Subcutaneous adipose tissue (tissue), 4 donors: ENCODE results near the gene PABPN1L. TPM values are rescaled to one million over a fixed set of nuclear protein-coding genes. Genes with fewer than 3 reads are reported as not detected.

Source experiments
- CTCF ChIP-seq: fragments of 450-650 bp; IDR thresholded peaks from one replicate; pipeline ENCODE4 v1.5.1; 2016; ENCODE audit warnings: low read depth, mild to moderate bottlenecking, control low read depth, antibody characterized with exemption, moderate library complexity
- total RNA-seq, 4 donors: library from RNA; depleted of rRNA; stranded (reverse); fragments of >200 nt; gene quantifications; one replicate each; pipeline ENCODE4 v1.1.0, GENCODE V29; 2016

PABPN1L gene
- total RNA-seq, 4 donors from 2014 or later: not detected

- TF ChIP-seq CTCF: no peak
Measured at GRCh38 chr16:88851616-88852015, 14.8 kb downstream of the PABPN1L start.

GRCh38 chr16:88850531-88851199 is 15.8 kb downstream of the PABPN1L start:
- no peak for TF ChIP-seq CTCF

GRCh38 chr16:88848557-88848956 is 17.9 kb downstream of the PABPN1L start:
- TF ChIP-seq CTCF: no peak

GRCh38 chr16:88847654-88848053 is 18.8 kb downstream of the PABPN1L start:
- TF ChIP-seq CTCF: no peak

- TF ChIP-seq CTCF: no peak
Measured at GRCh38 chr16:88846088-88846487, 20.4 kb downstream of the PABPN1L start.

- TF ChIP-seq CTCF: no peak
Measured at GRCh38 chr16:88844419-88845036, 21.9 kb downstream of the PABPN1L start.

GRCh38 chr16:88843256-88843655 is 23.2 kb downstream of the PABPN1L start:
- TF ChIP-seq CTCF: no peak
